Activated CD8-positive, alpha-beta T cell treated with anti-CD3 and anti-CD28 coated beads for 36 hours (primary cell): Measurements from ENCODE around the gene TRAF1. TPM values are rescaled to one million over a fixed set of nuclear protein-coding genes. Genes with fewer than 3 reads are reported as not detected.
A peak's percentile ranks its signal among the peaks of the same experiment; 100 is the strongest.

ENCODE experiments used
- ATAC-seq: fragments of 200-7000 bp; cut with Tn5 transposase; one replicate; pipeline ENCODE4 v1.10.0; 2021; ENCODE audit warnings: mild to moderate bottlenecking, moderate library complexity
- CTCF ChIA-PET: fragments of 350-600 bp; sonication (Branson Sonifier 250); formaldehyde crosslinking; loops from one replicate; lab custom pipeline; 2021; ENCODE audit warnings: antibody characterized with exemption; lab: Charles Lee
- POLR2A ChIA-PET: fragments of 350-600 bp; sonication (Branson Sonifier 250); formaldehyde crosslinking; loops from one replicate; lab custom pipeline; 2021; ENCODE audit warnings: antibody characterized with exemption; lab: Charles Lee
- DNase-seq: peaks from one replicate; pipeline ENCODE4 v3.0.0-alpha.2; 2020
- H3K27ac Mint-ChIP-seq: one replicate; pipeline ENCODE4 v1.8.0; 2021; ENCODE audit warnings: mild to moderate bottlenecking, mixed read lengths
- H3K27me3 Mint-ChIP-seq: one replicate; pipeline ENCODE4 v1.8.0; 2021; ENCODE audit warnings: mixed read lengths
- H3K36me3 Mint-ChIP-seq: one replicate; pipeline ENCODE4 v1.8.0; 2021; ENCODE audit warnings: low read depth, mixed read lengths
- H3K4me1 Mint-ChIP-seq: one replicate; pipeline ENCODE4 v1.8.0; 2021; ENCODE audit warnings: low read depth, mixed read lengths
- H3K4me3 Mint-ChIP-seq: one replicate; pipeline ENCODE4 v1.8.0; 2021; ENCODE audit warnings: mild to moderate bottlenecking, moderate library complexity, mixed read lengths
- H3K9me3 Mint-ChIP-seq: one replicate; pipeline ENCODE4 v1.8.0; 2021; ENCODE audit warnings: mixed read lengths
- intact Hi-C: fragments of 100-400 bp; cut with micrococcal nuclease; formaldehyde crosslinking; loops from one replicate; pipeline ENCODE4 v1.10.0; 2022
- total RNA-seq, 2 experiments: library from RNA; stranded (reverse); gene quantifications; one replicate each; pipeline ENCODE4 v1.2.3, GENCODE V29; 2021
- TF ChIP-seq, protein P1 (sequence below): fragments of 200-600 bp; IDR thresholded peaks from one replicate; pipeline ENCODE4 v1.8.0; 2022; ENCODE audit warnings: antibody characterized with exemption, mild to moderate bottlenecking

TRAF1 gene
- total RNA-seq, 2 experiments from 2014 or later: 147 to 150 TPM

GRCh38 chr9:120931231-120932085 lies 4.9 kb upstream of the TRAF1 start:
- peak; percentile 60 for ATAC-seq
- TF ChIP-seq, protein P1, sequence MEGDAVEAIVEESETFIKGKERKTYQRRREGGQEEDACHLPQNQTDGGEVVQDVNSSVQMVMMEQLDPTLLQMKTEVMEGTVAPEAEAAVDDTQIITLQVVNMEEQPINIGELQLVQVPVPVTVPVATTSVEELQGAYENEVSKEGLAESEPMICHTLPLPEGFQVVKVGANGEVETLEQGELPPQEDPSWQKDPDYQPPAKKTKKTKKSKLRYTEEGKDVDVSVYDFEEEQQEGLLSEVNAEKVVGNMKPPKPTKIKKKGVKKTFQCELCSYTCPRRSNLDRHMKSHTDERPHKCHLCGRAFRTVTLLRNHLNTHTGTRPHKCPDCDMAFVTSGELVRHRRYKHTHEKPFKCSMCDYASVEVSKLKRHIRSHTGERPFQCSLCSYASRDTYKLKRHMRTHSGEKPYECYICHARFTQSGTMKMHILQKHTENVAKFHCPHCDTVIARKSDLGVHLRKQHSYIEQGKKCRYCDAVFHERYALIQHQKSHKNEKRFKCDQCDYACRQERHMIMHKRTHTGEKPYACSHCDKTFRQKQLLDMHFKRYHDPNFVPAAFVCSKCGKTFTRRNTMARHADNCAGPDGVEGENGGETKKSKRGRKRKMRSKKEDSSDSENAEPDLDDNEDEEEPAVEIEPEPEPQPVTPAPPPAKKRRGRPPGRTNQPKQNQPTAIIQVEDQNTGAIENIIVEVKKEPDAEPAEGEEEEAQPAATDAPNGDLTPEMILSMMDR: no peak
- peaks cover 4% of the 10 kb centered on the region for H3K9me3 Mint-ChIP-seq
- peaks cover 17% of the 10 kb centered on the region for H3K36me3 Mint-ChIP-seq
- DNase-seq: peak; percentile 89
- H3K4me1 Mint-ChIP-seq: peaks cover 79% of the 10 kb centered on the region
- intact Hi-C loops: loop anchor here (5.0 kb wide), 1 partner anchor 84 kb away; no protein-coding TSS in a partner anchor
- peak overlapping the region; percentile 58 for H3K4me3 Mint-ChIP-seq
- POLR2A ChIA-PET: interaction anchor here (0.6 to 60.2 kb wide), 5 partner anchors 37 to 139 kb away, joined by 3 to 2439 read pairs (median 4); partner anchors contain the start of genes FBXW2, PHF19 and TRAF1
- peak overlapping the region; percentile 100 for H3K27ac Mint-ChIP-seq
- CTCF ChIA-PET: interaction anchor here (0.6 to 1.2 kb wide), 7 partner anchors 11 to 427 kb away, joined by 3 to 7 read pairs (median 3); partner anchors contain the start of gene PHF19
- H3K27me3 Mint-ChIP-seq: no peaks in the 10 kb centered on the region

- TF ChIP-seq, protein P1: no peak
- H3K27ac Mint-ChIP-seq: peak overlapping the region; percentile 100
- ATAC-seq: no peak
- peaks cover 4% of the 10 kb centered on the region for H3K9me3 Mint-ChIP-seq
- H3K27me3 Mint-ChIP-seq: no peaks in the 10 kb centered on the region
- intact Hi-C loops: loop anchor here (5.0 kb wide), 3 partner anchors 37 to 172 kb away; partner anchors contain the start of gene PHF19
- H3K36me3 Mint-ChIP-seq: peaks cover 38% of the 10 kb centered on the region
- H3K4me3 Mint-ChIP-seq: peak overlapping the region; percentile 81
- ChIA-PET POLR2A (interaction anchor here (0.7 to 60.2 kb wide), 5 partner anchors 35 to 343 kb away, joined by 3 to 2439 read pairs (median 4); partner anchors contain the start of genes FBXW2, PHF19, PSMD5 and TRAF1), CTCF (interaction anchor here (0.7 to 2.0 kb wide), 7 partner anchors 19 to 142 kb away, joined by 3 to 10 read pairs (median 3); no protein-coding TSS in a partner anchor)
- H3K4me1 Mint-ChIP-seq: peaks cover 59% of the 10 kb centered on the region
- no peak for DNase-seq
These were observed 2.7 kb upstream of the TRAF1 start for GRCh38 chr9:120929229-120929791.

DNA sequence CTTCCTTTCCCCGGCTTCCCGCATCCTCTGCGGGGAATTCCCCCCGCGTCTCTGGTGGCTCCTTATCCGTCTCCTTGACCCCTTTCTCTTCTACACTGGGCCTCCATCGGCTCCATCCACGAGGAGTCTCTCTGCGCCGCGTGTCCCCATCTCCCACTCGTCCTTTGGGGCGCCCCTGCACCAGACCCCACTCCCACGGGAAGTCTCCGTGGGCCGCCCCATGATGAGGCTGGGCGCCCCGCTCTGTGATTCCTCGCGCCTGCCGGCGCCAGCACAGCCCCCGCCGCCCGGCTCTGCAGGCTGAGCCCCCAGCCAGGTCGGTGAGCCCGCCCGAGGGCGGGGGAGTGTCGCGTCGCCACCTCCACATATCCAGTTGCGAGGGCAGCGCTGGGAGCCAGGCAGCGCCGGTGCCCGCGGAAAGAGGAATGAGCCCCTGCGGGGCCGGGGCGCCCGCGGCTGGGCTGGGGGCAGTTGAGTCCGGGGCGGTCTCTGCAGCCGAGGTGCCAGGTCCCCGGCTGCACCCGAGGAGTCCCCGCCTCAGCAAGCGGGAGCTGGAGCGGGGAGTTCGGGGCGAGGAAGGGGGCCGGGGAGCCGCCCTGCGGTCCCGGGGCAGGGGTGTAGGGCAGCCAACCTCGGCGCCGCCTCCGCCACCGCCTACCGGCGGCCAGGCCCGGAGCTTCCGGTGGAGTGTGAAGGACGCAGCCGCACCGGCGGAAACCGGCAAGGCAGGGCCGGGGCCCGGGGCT lies 2.1 kb upstream of the TRAF1 start:
- ChIA-PET CTCF (interaction anchor here (0.7 to 2.0 kb wide), 5 partner anchors 8 to 140 kb away, joined by 3 to 11 read pairs (median 3); no protein-coding TSS in a partner anchor), POLR2A (interaction anchor here (0.7 to 60.2 kb wide), 4 partner anchors 34 to 344 kb away, joined by 3 to 2439 read pairs (median 6); partner anchors contain the start of genes FBXW2, PHF19, PSMD5 and TRAF1)
- peak overlapping the region; percentile 100 for H3K27ac Mint-ChIP-seq
- TF ChIP-seq, protein P1: no peak
- peaks cover 45% of the 10 kb centered on the region for H3K36me3 Mint-ChIP-seq
- intact Hi-C loops: loop anchor here (5.0 kb wide), 3 partner anchors 36 to 171 kb away; partner anchors contain the start of gene PHF19
- H3K4me3 Mint-ChIP-seq: peak overlapping the region; percentile 88
- H3K9me3 Mint-ChIP-seq: peaks cover 4% of the 10 kb centered on the region
- H3K4me1 Mint-ChIP-seq: peaks cover 53% of the 10 kb centered on the region
- ATAC-seq: peak; percentile 21
- DNase-seq: peak; percentile 83
- H3K27me3 Mint-ChIP-seq: no peaks in the 10 kb centered on the region

GRCh38 chr9:120928015-120928482 lies 1.5 kb upstream of the TRAF1 start:
- ATAC-seq (no peak), DNase-seq (peak; percentile 55)
- Mint-ChIP-seq H3K9me3 (peaks cover 4% of the 10 kb centered on the region), H3K4me3 (peak overlapping the region; percentile 88), H3K27me3 (no peaks in the 10 kb centered on the region), H3K36me3 (peaks cover 51% of the 10 kb centered on the region), H3K27ac (peak overlapping the region; percentile 94), H3K4me1 (peaks cover 47% of the 10 kb centered on the region)
- TF ChIP-seq, protein P1: no peak
- intact Hi-C loops: loop anchor here (5.0 kb wide), 3 partner anchors 36 to 171 kb away; partner anchors contain the start of gene PHF19
- CTCF ChIA-PET: interaction anchor here (1.7 to 2.0 kb wide), 2 partner anchors 8 to 83 kb away, joined by 5 to 11 read pairs; no protein-coding TSS in a partner anchor
- POLR2A ChIA-PET: interaction anchor here (1.5 to 67.1 kb wide), 4 partner anchors 16 to 135 kb away, joined by 5 to 2439 read pairs (median 1244); partner anchors contain the start of genes FBXW2, PHF19, PSMD5 and TRAF1
